ENCODE data around the gene FGF4.

- TF ChIP-seq CTCF (conservative IDR thresholded peaks at IDR 0.05; ENCODE audit: low read length) (no peak), EZH2phosphoT487 (IDR thresholded peaks at IDR 0.05; ENCODE audit: borderline replicate concordance, low read depth, low read length) (no peak)
Observed at GRCh38 chr11:69791276-69792180, 16.4 kb upstream of the FGF4 start.
